IPS-20b (cell line): Measurements from ENCODE around the gene NRP1.
"Not testable (repeated sequence)": the region's sequence is repeated elsewhere in the genome, so short reads cannot be mapped to it uniquely, and the experiment has no call there.

ENCODE experiments used
- H3K27ac ChIP-seq: one replicate; pipeline ENCODE4 v1.5.1; 2013; ENCODE audit warnings: low read length
- H3K27me3 ChIP-seq: 2 replicates; pipeline ENCODE4 v1.6.1; 2013; ENCODE audit warnings: mild to moderate bottlenecking, low read length, inconsistent platforms; ENCODE audit not compliant: insufficient read depth
- H3K36me3 ChIP-seq: 2 replicates; pipeline ENCODE4 v1.6.1; 2013; ENCODE audit warnings: low read depth, mild to moderate bottlenecking, inconsistent platforms, low read length, moderate library complexity; ENCODE audit not compliant: insufficient read depth
- H3K4me1 ChIP-seq: 2 replicates; pipeline ENCODE4 v1.6.1; 2013; ENCODE audit warnings: mild to moderate bottlenecking, control low read depth, inconsistent platforms, low read length, moderate library complexity; ENCODE audit not compliant: insufficient read depth
- H3K4me3 ChIP-seq: 2 replicates; pipeline ENCODE4 v1.5.1; 2013; ENCODE audit warnings: mild to moderate bottlenecking, low read length, inconsistent platforms
- H3K9ac ChIP-seq: 2 replicates; pipeline ENCODE4 v1.6.1; 2013; ENCODE audit warnings: low read depth, mild to moderate bottlenecking, inconsistent platforms, low read length, moderate library complexity
- H3K9me3 ChIP-seq: 2 replicates; pipeline ENCODE4 v1.6.1; 2013; ENCODE audit warnings: mild to moderate bottlenecking, low read depth, low read length, inconsistent platforms; ENCODE audit not compliant: insufficient read depth

The NRP1 gene

GRCh38 chr10:33311640-33312039 is 22.8 kb downstream of the NRP1 start:
- Histone ChIP-seq H3K27me3 (no peaks in the 10 kb centered on the region), H3K36me3 (no peaks in the 10 kb centered on the region), H3K9ac (no peak overlapping the region), H3K4me1 (no peaks in the 10 kb centered on the region), H3K4me3 (no peak overlapping the region), H3K27ac (no peak overlapping the region), H3K9me3 (no peaks in the 10 kb centered on the region)

- H3K36me3 ChIP-seq, result no peaks in the 10 kb centered on the region
- no peaks in the 10 kb centered on the region for H3K9me3 ChIP-seq
- H3K27me3 ChIP-seq, result no peaks in the 10 kb centered on the region
- H3K4me3 ChIP-seq, result no peak overlapping the region
- H3K9ac ChIP-seq, result no peak overlapping the region
- no peaks in the 10 kb centered on the region for H3K4me1 ChIP-seq
- no peak overlapping the region for H3K27ac ChIP-seq
These were observed 23.6 kb downstream of the NRP1 start for GRCh38 chr10:33310853-33311252.

GRCh38 chr10:33309406-33309805 is 25.1 kb downstream of the NRP1 start:
- no peak overlapping the region for H3K9ac ChIP-seq
- no peaks in the 10 kb centered on the region for H3K36me3 ChIP-seq
- no peak overlapping the region for H3K27ac ChIP-seq
- H3K27me3 ChIP-seq, result no peaks in the 10 kb centered on the region
- no peaks in the 10 kb centered on the region for H3K9me3 ChIP-seq
- H3K4me3 ChIP-seq, result no peak overlapping the region
- no peaks in the 10 kb centered on the region for H3K4me1 ChIP-seq

GRCh38 chr10:33307835-33308234 is 26.6 kb downstream of the NRP1 start:
- Histone ChIP-seq H3K9me3 (no peaks in the 10 kb centered on the region), H3K36me3 (no peaks in the 10 kb centered on the region), H3K4me1 (no peaks in the 10 kb centered on the region; the same call in 1 of the 2 replicates), H3K9ac (no peak overlapping the region), H3K27me3 (no peaks in the 10 kb centered on the region), H3K27ac (no peak overlapping the region), H3K4me3 (no peak overlapping the region)

GRCh38 chr10:33306701-33307519 is 27.6 kb downstream of the NRP1 start:
- no peaks in the 10 kb centered on the region for H3K27me3 ChIP-seq
- no peaks in the 10 kb centered on the region for H3K9me3 ChIP-seq
- H3K27ac ChIP-seq, result no peak overlapping the region
- no peaks in the 10 kb centered on the region for H3K36me3 ChIP-seq
- H3K4me1 ChIP-seq, result peaks cover 7% of the 10 kb centered on the region; the same call in 1 of the 2 replicates
- H3K4me3 ChIP-seq, result no peak overlapping the region
- H3K9ac ChIP-seq, result no peak overlapping the region

GRCh38 chr10:33306126-33306525 is 28.3 kb downstream of the NRP1 start:
- peaks cover 7% of the 10 kb centered on the region; the same call in 1 of the 2 replicates for H3K4me1 ChIP-seq
- no peak overlapping the region for H3K9ac ChIP-seq
- H3K36me3 ChIP-seq, result no peaks in the 10 kb centered on the region
- no peak overlapping the region for H3K4me3 ChIP-seq
- no peaks in the 10 kb centered on the region for H3K27me3 ChIP-seq
- no peak overlapping the region for H3K27ac ChIP-seq
- no peaks in the 10 kb centered on the region for H3K9me3 ChIP-seq

- no peaks in the 10 kb centered on the region for H3K36me3 ChIP-seq
- no peak overlapping the region for H3K4me3 ChIP-seq
- peaks cover 7% of the 10 kb centered on the region; the same call in 1 of the 2 replicates for H3K4me1 ChIP-seq
- H3K27me3 ChIP-seq, result no peaks in the 10 kb centered on the region
- H3K9me3 ChIP-seq, result no peaks in the 10 kb centered on the region
- no peak overlapping the region for H3K9ac ChIP-seq
- no peak overlapping the region for H3K27ac ChIP-seq
These were observed 29.8 kb downstream of the NRP1 start for GRCh38 chr10:33304423-33305225.

- H3K27me3 ChIP-seq, result no peaks in the 10 kb centered on the region
- H3K9me3 ChIP-seq, result no peaks in the 10 kb centered on the region
- H3K36me3 ChIP-seq, result no peaks in the 10 kb centered on the region
- H3K27ac ChIP-seq, result no peak overlapping the region
- no peak overlapping the region for H3K9ac ChIP-seq
- H3K4me1 ChIP-seq, result peaks cover 7% of the 10 kb centered on the region; the same call in 1 of the 2 replicates
- no peak overlapping the region for H3K4me3 ChIP-seq
These were observed 30.5 kb downstream of the NRP1 start for GRCh38 chr10:33303988-33304387.

GRCh38 chr10:33302208-33302829 is 32.1 kb downstream of the NRP1 start:
- no peak overlapping the region for H3K4me3 ChIP-seq
- H3K4me1 ChIP-seq, result peaks cover 7% of the 10 kb centered on the region; the same call in 1 of the 2 replicates
- H3K27ac ChIP-seq, result no peak overlapping the region
- no peak overlapping the region for H3K9ac ChIP-seq
- H3K9me3 ChIP-seq, result no peaks in the 10 kb centered on the region
- no peaks in the 10 kb centered on the region for H3K36me3 ChIP-seq
- no peaks in the 10 kb centered on the region for H3K27me3 ChIP-seq

GRCh38 chr10:33301097-33301789 is 33.2 kb downstream of the NRP1 start:
- Histone ChIP-seq H3K9ac (no peak overlapping the region), H3K4me1 (peaks cover 7% of the 10 kb centered on the region; the same call in 1 of the 2 replicates), H3K27ac (no peak overlapping the region), H3K4me3 (no peak overlapping the region), H3K36me3 (no peaks in the 10 kb centered on the region), H3K27me3 (no peaks in the 10 kb centered on the region), H3K9me3 (no peaks in the 10 kb centered on the region)

GRCh38 chr10:33300544-33300943 is 33.9 kb downstream of the NRP1 start:
- H3K36me3 ChIP-seq, H3K9ac ChIP-seq, H3K4me3 ChIP-seq, H3K9me3 ChIP-seq, H3K4me1 ChIP-seq, H3K27ac ChIP-seq, H3K27me3 ChIP-seq: not testable (repeated sequence)
